Mesenchymal stem cell (in vitro differentiated cells and primary cell): ENCODE data around the gene BET1.

ENCODE experiments used
- DNase-seq: peaks from one replicate; pipeline ENCODE4 v3.0.0-alpha.2; 2013
- H2AFZ ChIP-seq: one replicate; pipeline ENCODE4 v1.6.1; 2013; ENCODE audit warnings: low read depth, mild to moderate bottlenecking, control low read depth, inconsistent platforms, low read length, moderate library complexity
- H2AK5ac ChIP-seq: 2 replicates; pipeline ENCODE4 v1.6.1; 2013; ENCODE audit warnings: low read length, moderate library complexity, mild to moderate bottlenecking, inconsistent platforms; ENCODE audit not compliant: severe bottlenecking
- H2BK120ac ChIP-seq: one replicate; pipeline ENCODE4 v1.6.1; 2013; ENCODE audit warnings: low read depth, mild to moderate bottlenecking, inconsistent platforms, low read length, moderate library complexity
- H2BK12ac ChIP-seq, 2 experiments: one replicate each; pipeline ENCODE4 v1.6.1; 2013; ENCODE audit warnings: inconsistent platforms in 2 of 2, low read length in 2 of 2, mild to moderate bottlenecking in 2 of 2, moderate library complexity in 2 of 2, control low read depth in 1 of 2
- H2BK15ac ChIP-seq: one replicate; pipeline ENCODE4 v1.6.1; 2013; ENCODE audit warnings: mild to moderate bottlenecking, low read depth, inconsistent platforms; ENCODE audit not compliant: poor library complexity, severe bottlenecking
- H2BK5ac ChIP-seq: 2 replicates; pipeline ENCODE4 v1.6.1; 2013; ENCODE audit warnings: low read depth, mild to moderate bottlenecking, low read length, control low read depth, inconsistent platforms; ENCODE audit not compliant: poor library complexity, severe bottlenecking
- H3K14ac ChIP-seq, 2 experiments: one replicate each; pipeline ENCODE4 v1.6.1; 2013; ENCODE audit warnings: inconsistent platforms in 2 of 2, low read length in 2 of 2, control low read depth in 1 of 2, mild to moderate bottlenecking in 1 of 2, moderate library complexity in 1 of 2
- H3K18ac ChIP-seq, 2 experiments: one replicate each; pipeline ENCODE4 v1.6.1; 2013; ENCODE audit warnings: inconsistent platforms in 2 of 2, low read length in 2 of 2, control low read depth in 1 of 2, low read depth in 1 of 2, mild to moderate bottlenecking in 1 of 2
- H3K23ac ChIP-seq, 2 experiments: one replicate each; pipeline ENCODE4 v1.6.1; 2013; ENCODE audit warnings: inconsistent platforms in 2 of 2, low read length in 2 of 2, mild to moderate bottlenecking in 2 of 2, moderate library complexity in 2 of 2, control low read depth in 1 of 2
- H3K27ac ChIP-seq: 2 replicates; pipeline ENCODE4 v1.5.1; 2013; ENCODE audit warnings: mild to moderate bottlenecking, moderate library complexity, low read length, control low read depth, inconsistent platforms; ENCODE audit not compliant: poor library complexity, severe bottlenecking
- H3K27me3 ChIP-seq, 2 experiments: 2 replicates each; pipeline versions ENCODE4 v1.6.1 to v1.7.0; 2013; ENCODE audit warnings: low read length in 2 of 2, mild to moderate bottlenecking in 2 of 2, moderate library complexity in 2 of 2, control low read depth in 1 of 2, inconsistent platforms in 1 of 2; ENCODE audit not compliant: control insufficient read depth in 1 of 2, insufficient read depth in 1 of 2
- H3K36me3 ChIP-seq, 2 experiments: 2 replicates each; pipeline versions ENCODE4 v1.6.1 to v1.7.0; 2013; ENCODE audit warnings: low read length in 2 of 2, control low read depth in 1 of 2, inconsistent platforms in 1 of 2, low read depth in 1 of 2, mild to moderate bottlenecking in 1 of 2; ENCODE audit not compliant: insufficient read depth in 2 of 2, control insufficient read depth in 1 of 2
- H3K4ac ChIP-seq, 2 experiments: one replicate each; pipeline ENCODE4 v1.6.1; 2013; ENCODE audit warnings: inconsistent platforms in 2 of 2, low read length in 2 of 2, mild to moderate bottlenecking in 2 of 2, moderate library complexity in 2 of 2, control low read depth in 1 of 2, low read depth in 1 of 2
- H3K4me1 ChIP-seq: 2 replicates; pipeline ENCODE4 v1.6.1; 2013; ENCODE audit warnings: low read depth, low read length, control low read depth; ENCODE audit not compliant: control insufficient read depth, insufficient read depth
- H3K4me2 ChIP-seq: 2 replicates; pipeline ENCODE4 v1.6.1; 2013; ENCODE audit warnings: low read length, mild to moderate bottlenecking, inconsistent platforms; ENCODE audit not compliant: poor library complexity, severe bottlenecking
- H3K4me3 ChIP-seq, 2 experiments: 2 replicates each; pipeline versions ENCODE4 v1.5.1 to v1.7.0; 2013; ENCODE audit warnings: low read length in 2 of 2, mild to moderate bottlenecking in 2 of 2, control low read depth in 1 of 2, low read depth in 1 of 2; ENCODE audit not compliant: insufficient read depth in 1 of 2
- H3K79me1 ChIP-seq: replicated peaks from 2 replicates; pipeline ENCODE4 v1.6.1; 2013; ENCODE audit warnings: mild to moderate bottlenecking, control low read depth, low read length, inconsistent platforms; ENCODE audit not compliant: poor library complexity, severe bottlenecking
- H3K9ac ChIP-seq: 2 replicates; pipeline ENCODE4 v1.7.0; 2013; ENCODE audit warnings: mild to moderate bottlenecking, low read length, moderate library complexity
- H3K9me3 ChIP-seq: 2 replicates; pipeline ENCODE4 v1.7.0; 2013; ENCODE audit warnings: mild to moderate bottlenecking, low read length; ENCODE audit not compliant: control insufficient read depth
- H4K8ac ChIP-seq: one replicate; pipeline ENCODE4 v1.6.1; 2013; ENCODE audit warnings: inconsistent platforms, mild to moderate bottlenecking, low read length, moderate library complexity
- H4K91ac ChIP-seq: one replicate; pipeline ENCODE4 v1.6.1; 2013; ENCODE audit warnings: mild to moderate bottlenecking, low read length, inconsistent platforms
- WGBS: methylation state at CpG from one replicate; pipeline ENCODE4 v1.1.7; 2013; ENCODE audit warnings: mixed read lengths; 5-methylcytosine and 5-hydroxymethylcytosine counted together

Gene BET1

DNA sequence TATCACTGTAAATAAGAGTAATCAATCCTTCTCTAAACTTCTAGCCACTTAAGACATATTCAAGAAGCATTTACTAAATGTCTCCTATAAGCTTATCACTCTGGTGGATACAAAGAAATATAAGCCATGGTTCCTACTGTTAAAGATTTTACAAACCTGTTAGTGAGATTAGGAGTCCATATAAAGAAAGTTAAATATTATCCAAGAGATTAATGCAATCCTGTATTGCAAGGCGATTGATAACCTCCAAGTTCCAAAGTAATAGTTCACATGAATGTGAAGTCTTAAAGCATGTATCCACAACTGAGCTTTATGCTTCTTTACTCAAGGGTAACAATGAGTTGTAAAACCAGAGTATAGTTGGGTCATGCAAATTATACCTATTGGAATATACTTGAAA is 12.6 kb upstream of the BET1 start:
- H2BK12ac ChIP-seq = no peak overlapping the region
- no peak overlapping the region for H3K9ac ChIP-seq
- no peak for DNase-seq
- H4K8ac ChIP-seq = no peak overlapping the region
- no peaks in the 10 kb centered on the region for H3K27me3 ChIP-seq
- H3K9me3 ChIP-seq = no peaks in the 10 kb centered on the region
- no peaks in the 10 kb centered on the region for H3K36me3 ChIP-seq
- no peak overlapping the region for H3K4me2 ChIP-seq
- no peaks in the 10 kb centered on the region for H3K79me1 ChIP-seq
- no peak overlapping the region for H4K91ac ChIP-seq
- no peak overlapping the region for H2AFZ ChIP-seq
- no peak overlapping the region for H2BK15ac ChIP-seq
- no peak overlapping the region for H2BK5ac ChIP-seq
- no peak overlapping the region for H3K4ac ChIP-seq
- H3K23ac ChIP-seq = no peak overlapping the region
- no peak overlapping the region for H3K4me3 ChIP-seq
- no peak overlapping the region for H2BK120ac ChIP-seq
- 100% methylated on average over 1 of the region's 1 CpG for WGBS
- no peak overlapping the region for H2AK5ac ChIP-seq
- no peak overlapping the region for H3K18ac ChIP-seq
- H3K4me1 ChIP-seq = no peaks in the 10 kb centered on the region
- no peak overlapping the region for H3K27ac ChIP-seq
- H3K14ac ChIP-seq = no peak overlapping the region

DNA sequence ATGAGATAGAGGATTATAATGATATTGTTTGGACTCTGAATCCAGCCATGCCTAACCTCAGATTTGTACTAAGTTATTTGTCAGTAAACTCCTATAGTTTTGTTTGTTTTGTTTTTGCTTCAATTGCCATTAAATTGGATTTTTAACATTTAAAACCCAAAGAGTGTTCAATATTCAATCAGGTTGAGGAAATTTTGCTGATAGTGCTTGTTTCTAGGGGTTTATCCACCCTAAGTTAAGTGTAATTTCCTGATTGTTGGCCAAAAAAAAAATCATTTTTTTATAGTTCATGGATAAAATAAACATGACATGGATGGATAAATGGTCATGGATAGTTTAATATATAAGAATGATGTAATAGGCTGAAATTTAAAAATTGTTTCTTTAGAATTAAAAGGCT is 11.4 kb upstream of the BET1 start:
- H2BK15ac ChIP-seq = no peak overlapping the region

DNA sequence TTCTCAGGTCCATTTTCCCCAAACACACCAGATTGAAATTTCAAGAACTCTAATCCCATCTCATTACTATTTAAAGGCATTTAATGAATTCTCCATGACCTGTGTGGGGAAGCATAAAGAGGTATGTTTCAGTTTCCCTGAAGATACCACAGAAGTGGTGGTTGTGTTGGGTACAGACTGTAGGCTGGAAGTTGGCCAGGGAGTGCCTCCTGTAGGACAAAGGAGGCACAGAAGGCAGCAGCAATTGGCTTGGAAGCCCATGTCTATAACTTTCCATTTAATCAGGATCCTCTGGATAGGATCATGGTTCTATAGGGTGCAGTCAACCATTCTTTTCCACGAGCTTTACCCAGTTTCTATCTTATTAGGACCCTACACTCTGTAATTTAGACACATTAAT is 8.6 kb upstream of the BET1 start:
- Histone ChIP-seq H3K36me3 (no peaks in the 10 kb centered on the region), H3K4ac (no peak overlapping the region), H3K14ac (no peak overlapping the region), H3K27ac (no peak overlapping the region), H2BK15ac (no peak overlapping the region), H3K18ac (no peak overlapping the region), H3K4me3 (no peak overlapping the region), H4K91ac (no peak overlapping the region), H2AFZ (no peak overlapping the region), H2AK5ac (no peak overlapping the region), H3K9ac (no peak overlapping the region), H2BK120ac (no peak overlapping the region), H3K4me2 (no peak overlapping the region), H3K23ac (no peak overlapping the region), H2BK12ac (no peak overlapping the region), H4K8ac (no peak overlapping the region), H3K4me1 (no peaks in the 10 kb centered on the region), H3K9me3 (no peaks in the 10 kb centered on the region), H2BK5ac (no peak overlapping the region), H3K27me3 (no peaks in the 10 kb centered on the region), H3K79me1 (no peaks in the 10 kb centered on the region)
- WGBS = 82% methylated on average over 1 of the region's 1 CpG
- no peak for DNase-seq

More for the DNA sequence above, 11.4 kb upstream of the BET1 start:
- Histone ChIP-seq H3K4me3 (no peak overlapping the region), H3K23ac (no peak overlapping the region), H2AK5ac (no peak overlapping the region), H3K18ac (no peak overlapping the region), H3K14ac (no peak overlapping the region), H3K79me1 (no peaks in the 10 kb centered on the region), H2BK5ac (no peak overlapping the region), H3K9ac (no peak overlapping the region), H3K36me3 (no peaks in the 10 kb centered on the region), H2BK120ac (no peak overlapping the region), H2AFZ (no peak overlapping the region), H3K4me2 (no peak overlapping the region), H2BK12ac (no peak overlapping the region), H3K4me1 (no peaks in the 10 kb centered on the region), H3K9me3 (no peaks in the 10 kb centered on the region), H4K91ac (no peak overlapping the region), H3K27ac (no peak overlapping the region), H3K27me3 (no peaks in the 10 kb centered on the region), H4K8ac (no peak overlapping the region), H3K4ac (no peak overlapping the region)
- DNase-seq = no peak

DNA sequence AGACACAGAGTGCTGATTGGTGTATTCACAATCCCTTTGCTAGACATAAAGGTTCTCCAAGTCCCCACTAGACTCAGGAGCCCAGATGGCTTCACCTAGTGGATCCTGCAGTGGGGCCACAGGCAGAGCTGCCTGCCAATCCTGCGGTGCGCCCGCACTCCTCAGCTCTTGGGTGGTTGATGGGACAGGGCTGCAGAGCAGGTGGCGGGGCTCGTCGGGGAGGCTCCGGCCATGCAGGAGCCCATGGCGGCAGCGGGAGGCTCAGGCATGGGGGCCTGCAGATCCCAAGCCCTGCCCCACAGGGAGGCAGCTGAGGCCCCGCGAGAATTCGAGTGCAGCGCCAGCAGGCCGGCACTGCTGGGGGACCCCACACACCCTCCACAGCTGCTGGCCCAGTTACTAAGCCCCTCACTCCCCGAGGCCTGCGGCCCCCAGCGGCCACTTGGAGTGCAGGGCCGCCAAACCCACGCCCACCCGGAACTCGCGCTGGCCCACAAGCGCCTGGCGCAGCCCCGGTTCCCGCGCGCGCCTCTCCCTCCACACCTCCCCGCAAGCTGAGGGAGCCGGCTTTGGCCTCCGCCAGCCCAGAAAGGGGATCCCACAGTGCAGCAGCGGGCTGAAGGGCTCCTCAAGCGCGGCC is 7.7 kb upstream of the BET1 start:
- Histone ChIP-seq H2BK5ac (no peak overlapping the region), H2AFZ (no peak overlapping the region), H3K36me3 (no peaks in the 10 kb centered on the region), H3K14ac (no peak overlapping the region), H3K18ac (no peak overlapping the region), H3K27ac (no peak overlapping the region), H3K9ac (no peak overlapping the region), H2BK15ac (no peak overlapping the region), H3K79me1 (no peaks in the 10 kb centered on the region), H3K9me3 (no peaks in the 10 kb centered on the region), H3K4ac (no peak overlapping the region), H3K27me3 (no peaks in the 10 kb centered on the region), H3K23ac (no peak overlapping the region), H2BK120ac (no peak overlapping the region), H4K91ac (no peak overlapping the region), H3K4me1 (no peaks in the 10 kb centered on the region), H4K8ac (no peak overlapping the region), H2BK12ac (no peak overlapping the region), H3K4me3 (no peak overlapping the region), H2AK5ac (no peak overlapping the region), H3K4me2 (no peak overlapping the region)
- DNase-seq = no peak
- 97% methylated on average over 29 of the region's 35 CpGs for WGBS
